NCI-H2196 treated with DMSO at 0.1 percent for 48 hours (cell line): ENCODE measurements around the gene FILIP1.
"Not testable (repeated sequence)": the region's sequence is repeated elsewhere in the genome, so short reads cannot be mapped to it uniquely, and the experiment has no call there.

ENCODE experiments used
- DNase-seq: peaks from one replicate; lab custom pipeline; 2025; ENCODE audit not compliant: unreplicated experiment; lab: John Stamatoyannopoulos, UW

Gene FILIP1

DNA sequence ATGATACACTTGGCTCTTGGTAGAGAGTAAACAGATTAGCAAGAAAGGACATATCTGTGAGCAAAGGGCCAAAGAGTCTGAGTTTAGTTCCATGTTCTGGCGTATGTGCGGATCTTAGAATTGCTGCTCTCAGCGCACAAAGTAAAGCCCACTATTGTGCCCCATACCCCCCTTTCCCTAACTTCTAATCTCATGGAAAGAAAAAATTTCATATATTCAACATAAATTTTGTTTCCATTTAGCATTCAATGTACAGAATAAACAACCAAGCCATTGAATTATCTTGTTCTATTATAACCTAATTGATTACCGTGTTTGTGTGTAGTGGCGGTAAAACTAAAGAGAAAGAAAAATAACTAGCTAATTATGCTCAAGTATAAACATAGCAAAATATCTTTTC is 30.5 kb downstream of the FILIP1 start:
- no peak for DNase-seq

DNA sequence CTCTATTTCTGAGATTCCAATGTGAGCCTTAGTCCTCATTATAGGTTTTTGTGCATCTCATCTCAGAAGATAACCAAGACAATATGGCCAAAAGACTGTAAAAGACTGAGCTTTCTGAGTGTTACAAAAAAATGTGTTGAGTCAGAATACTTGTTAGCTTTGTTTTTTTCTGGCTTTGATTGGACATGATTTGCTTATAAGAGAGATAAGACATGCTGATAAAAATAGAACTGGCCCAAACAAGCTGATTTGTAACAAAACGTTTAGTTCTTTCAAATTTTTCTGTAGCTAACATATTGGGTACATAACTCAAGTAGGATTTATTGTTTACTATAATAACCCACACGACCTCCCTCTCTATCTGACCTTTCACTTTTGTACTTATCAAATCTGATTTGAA is 32.9 kb downstream of the FILIP1 start:
- DNase-seq, result no peak

DNA sequence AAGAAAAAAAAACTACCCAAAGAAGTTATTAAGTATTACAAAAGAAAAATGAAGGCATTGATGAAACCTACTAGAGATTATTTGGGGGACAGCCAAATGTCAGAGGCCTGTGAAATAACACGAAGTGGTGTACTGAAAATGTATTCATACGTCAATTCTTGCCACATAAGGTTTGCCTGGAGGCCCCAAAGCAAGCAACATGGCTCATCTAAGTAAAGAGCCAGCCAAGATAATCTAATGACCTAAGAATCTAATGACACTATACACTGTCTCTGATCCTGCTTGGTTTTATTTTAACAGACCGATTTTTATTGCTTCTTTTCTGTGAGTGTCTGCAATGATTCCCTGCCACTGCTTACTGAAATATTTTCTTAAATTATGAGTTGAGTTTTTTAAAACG is 34.7 kb downstream of the FILIP1 start:
- no peak for DNase-seq

DNA sequence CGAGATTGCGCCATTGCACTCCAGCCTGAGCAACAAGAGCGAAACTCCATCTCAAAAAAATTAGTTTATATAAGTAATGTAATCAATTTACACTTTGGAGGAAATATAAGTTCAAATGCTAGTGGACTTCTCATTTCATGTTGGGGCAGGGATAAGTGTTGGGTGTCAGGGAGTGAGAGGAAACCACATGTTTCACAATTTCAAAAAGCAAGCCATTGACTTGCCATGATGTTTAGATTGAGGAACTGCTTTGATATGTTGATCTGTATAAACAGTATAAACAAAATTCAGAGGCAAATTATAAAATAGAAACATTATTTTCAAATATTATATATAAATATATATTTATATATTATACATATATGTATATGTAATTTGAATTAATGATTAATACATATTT is 42.7 kb downstream of the FILIP1 start:
- DNase-seq, result no peak

DNA sequence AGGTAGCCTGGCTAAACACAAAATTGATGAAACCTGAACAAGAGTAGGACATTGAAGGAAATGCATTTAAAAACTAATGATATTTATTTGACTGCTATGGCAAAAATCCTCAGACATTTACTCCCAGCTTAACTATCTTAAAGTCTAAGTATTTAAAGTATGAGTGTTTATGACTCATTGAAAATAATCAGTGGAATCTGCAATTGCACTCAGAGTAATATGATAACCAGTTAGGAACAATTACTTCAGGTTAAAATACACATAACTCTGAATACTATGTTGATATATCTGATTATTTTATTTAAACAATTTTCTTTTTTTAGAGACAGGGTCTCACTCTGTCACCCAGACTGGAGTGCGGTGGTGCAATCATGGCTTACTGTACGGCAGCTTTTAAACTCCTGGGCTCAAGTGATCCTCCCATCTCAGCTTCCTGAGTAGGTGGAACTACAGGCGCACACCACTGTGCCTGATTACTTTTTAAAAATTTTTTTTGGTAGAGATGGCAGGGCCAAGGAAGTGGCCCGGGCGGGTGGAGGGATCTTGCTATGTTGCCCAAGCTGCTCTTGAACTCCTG is 43.9 kb downstream of the FILIP1 start:
- DNase-seq, result no peak

DNA sequence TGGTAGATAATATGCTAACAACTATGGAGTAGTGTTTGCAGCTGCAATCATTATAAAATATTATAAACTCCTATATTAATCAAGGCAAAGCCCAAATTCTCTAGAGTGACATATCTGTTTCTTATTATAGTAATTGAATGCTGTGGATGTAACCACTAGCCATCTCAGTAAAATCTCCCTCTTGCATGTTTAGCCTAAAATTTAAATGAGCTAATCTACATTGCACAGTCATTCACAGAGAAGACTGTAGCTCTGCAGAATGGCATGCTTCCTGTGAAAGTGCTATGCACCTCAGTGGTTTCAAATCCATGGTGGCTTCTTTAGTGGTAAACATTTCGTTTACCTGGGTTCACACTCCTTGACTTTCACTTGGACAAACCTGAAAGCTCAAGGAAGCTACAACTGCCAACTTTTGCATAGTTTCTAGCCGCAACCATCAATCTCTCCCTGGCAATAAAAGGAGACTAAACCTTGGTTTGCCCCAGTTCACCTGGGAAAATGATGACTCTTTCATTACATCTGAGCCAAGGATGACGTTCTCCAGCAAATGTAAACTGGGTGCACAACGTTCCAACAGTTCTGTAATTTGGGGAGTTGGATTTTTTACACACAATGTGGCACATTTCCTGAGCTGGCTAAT is 47.2 kb downstream of the FILIP1 start:
- DNase-seq, result no peak

DNA sequence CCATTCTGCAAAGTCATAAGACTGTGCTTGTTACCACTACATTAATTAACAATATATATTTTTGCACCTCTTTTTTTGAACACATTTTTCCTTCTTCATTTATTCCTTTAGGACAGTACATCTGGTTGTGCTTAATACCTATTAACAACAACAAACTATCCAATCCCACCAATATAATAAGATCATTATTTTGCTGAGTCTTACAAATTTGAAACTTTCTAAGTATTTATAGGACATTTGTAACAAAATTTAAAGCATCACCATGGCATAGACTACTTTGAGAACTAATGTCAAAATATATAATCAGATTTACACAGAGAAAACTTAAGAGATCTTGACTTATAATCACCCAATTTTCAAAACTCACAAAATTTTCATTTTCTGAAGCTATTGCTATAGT is 47.9 kb downstream of the FILIP1 start:
- DNase-seq, result no peak

DNA sequence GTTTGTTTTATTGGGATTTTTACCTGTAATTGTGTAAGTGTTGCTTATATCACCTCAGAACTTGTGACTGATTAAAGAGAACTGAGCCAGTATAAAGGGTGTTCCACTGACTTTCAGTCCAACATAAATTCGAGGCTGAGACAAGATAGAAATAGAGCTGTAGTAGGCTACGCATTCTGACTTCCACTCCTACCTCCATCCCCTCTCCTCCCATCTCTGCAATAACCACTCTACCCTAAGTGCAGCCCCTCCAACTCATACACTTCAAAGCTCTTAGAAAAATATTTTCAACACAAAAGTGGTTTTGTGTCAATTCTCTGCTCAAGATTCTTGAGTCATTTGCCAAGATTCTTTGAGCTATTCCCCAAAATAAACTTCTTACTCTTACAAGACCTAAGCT is 48.7 kb downstream of the FILIP1 start:
- no peak for DNase-seq

DNA sequence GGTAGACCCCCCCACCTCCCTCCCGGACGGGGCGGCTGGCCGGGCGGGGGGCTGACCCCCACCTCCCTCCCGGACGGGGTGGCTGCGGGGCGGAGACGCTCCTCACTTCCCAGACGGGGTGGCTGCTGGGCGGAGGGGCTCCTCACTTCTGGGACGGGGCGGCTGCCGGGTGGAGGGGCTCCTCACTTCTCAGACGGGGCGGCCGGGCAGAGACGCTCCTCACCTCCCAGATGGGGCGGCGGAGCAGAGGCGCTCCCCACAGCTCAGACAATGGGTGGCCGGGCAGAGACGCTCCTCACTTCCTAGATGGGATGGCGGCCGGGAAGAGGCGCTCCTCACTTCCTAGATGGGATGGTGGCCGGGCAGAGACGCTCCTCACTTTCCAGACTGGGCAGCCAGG is 51.7 kb downstream of the FILIP1 start:
- not testable (repeated sequence) for DNase-seq

DNA sequence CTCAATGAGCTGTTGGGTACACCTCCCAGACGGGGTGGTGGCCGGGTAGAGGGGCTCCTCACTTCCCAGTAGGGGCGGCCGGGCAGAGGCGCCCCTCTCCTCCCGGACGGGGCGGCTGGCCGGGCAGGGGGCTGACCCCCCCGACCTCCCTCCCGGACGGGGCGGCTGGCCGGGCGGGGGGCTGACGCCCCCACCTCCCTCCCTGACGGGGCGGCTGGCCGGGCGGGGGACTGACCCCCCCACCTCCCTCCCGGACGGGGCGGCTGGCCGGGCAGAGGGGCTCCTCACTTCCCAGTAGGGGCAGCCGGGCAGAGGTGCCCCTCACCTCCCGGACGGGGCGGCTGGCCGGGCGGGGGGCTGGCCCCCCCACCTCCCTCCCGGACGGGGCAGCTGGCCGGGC is 52.1 kb downstream of the FILIP1 start:
- DNase-seq, result not testable (repeated sequence)

DNA sequence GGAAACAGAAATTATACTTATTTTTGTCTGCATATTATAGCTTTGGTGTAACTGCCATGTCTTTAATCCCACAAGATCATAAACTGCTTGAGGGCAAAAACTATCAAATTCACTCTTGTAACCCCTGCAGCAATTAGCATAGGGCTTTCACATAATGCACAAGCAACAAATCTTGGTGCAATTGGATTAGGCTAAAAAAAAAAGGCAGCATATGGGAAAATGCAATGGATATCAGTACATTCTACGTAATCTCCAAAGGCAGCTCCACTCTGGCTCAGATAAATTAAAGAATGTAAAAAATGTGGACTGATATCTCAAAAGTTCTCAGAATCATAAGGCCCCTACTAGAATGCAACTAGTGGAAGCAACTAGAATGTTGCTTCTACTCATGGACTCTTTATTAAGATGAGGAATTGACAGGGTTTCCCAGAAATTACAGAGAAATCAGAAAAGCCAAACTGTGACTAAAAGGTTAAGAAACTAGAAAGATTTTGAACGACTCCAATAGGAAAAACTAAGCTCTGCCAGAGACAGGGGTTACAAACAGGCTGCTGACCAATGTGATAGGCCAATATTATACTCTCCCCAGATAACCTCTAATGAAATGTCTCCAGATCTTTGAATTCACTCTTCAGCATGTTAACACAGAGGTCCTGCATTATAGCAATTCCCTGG is 55.0 kb downstream of the FILIP1 start:
- no peak for DNase-seq

DNA sequence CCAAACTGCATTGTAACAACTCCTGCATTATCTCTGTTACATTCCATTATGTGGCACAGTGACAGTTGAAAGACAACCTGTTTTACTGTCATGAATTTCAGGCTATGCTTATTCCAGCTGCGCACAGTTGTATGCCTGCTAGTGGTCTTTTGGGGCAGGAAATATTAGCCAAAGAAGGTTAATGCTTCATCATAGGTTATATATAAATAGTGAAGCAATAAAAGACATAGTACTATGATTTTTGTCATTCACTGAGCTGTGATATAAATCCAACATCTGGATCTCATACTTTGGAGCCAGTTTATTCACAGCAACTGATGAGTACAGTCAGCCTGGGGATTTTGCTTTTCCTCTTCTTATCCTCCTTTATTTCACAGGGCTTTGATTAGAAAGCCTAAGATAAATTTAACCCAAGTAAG is 55.6 kb downstream of the FILIP1 start:
- DNase-seq, result no peak

DNA sequence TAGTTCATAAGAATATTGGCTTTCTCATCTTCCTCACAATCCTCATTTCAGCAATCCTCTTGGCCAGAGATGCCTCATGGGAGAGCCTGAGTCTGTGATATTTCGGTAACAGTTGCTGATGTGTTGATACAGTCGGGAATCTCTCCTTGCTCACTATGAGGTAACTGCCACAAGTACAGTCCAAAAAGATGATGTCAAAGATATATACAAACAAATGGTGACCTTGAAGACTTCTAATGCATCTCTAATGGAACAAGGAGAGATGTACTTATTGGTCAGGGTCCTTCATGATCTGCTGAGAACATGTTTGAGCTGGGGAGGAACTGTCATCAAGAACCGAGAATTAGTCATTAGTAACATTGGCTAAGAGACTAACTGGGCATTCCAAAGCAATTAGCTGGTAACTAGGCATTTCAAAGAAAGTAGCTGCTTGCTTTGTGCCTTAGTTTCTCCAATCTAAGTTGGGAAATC is 56.1 kb downstream of the FILIP1 start:
- no peak for DNase-seq

DNA sequence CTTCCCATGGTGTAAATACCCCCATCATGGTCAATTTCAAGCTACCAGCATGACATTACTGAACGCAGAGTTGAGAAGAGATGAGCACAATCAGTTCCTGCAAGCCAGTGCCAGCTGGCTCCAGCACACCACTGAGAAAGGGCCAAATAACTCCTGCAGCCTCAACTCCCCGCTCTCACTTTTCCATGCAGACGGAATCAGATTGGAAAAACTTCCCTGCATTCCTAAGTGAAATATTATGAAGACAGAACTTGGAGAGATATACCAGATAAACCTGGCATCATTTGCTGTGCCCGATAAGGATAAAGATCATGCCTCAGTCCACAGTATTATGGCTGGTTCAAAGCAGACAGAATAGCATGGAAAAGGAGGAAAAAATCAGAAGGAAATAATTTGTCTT is 56.7 kb downstream of the FILIP1 start:
- DNase-seq, result no peak

DNA sequence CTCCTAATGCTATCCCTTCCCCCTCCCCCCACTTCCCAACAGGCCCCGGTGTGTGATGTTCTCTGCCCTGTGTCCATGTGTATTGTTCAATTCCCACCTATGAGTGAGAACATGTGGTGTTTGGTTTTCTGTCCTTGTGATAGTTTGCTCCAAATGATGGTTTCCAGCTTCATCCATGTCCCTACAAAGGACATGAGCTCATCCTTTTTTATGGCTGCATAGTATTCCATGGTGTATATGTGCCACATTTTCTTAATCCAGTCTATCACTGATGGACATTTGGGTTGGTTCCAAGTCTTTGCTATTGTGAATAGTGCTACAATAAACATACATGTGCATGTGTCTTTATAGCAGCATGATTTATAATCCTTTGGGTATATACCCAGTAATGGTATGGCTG is 60.8 kb downstream of the FILIP1 start:
- DNase-seq, result not testable (repeated sequence)

DNA sequence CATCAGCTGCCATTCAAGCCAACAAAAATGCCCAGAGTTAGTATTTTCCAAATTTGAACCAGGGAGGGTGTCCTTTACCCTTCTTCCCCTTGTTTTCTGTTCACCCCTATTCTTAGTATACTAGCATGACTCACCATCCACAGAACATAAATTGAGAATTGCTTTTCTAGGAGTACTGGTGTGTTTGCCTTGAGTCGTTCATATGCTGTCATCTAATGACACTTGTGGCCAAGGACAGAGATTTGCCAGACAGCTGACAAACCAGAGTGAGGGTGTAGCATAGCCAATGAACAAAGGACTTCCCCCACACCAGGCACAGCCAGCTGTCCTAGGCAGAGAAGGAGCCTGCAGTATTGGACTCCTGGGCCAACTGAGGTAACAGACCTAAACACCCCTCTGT is 62.2 kb downstream of the FILIP1 start:
- no peak for DNase-seq

DNA sequence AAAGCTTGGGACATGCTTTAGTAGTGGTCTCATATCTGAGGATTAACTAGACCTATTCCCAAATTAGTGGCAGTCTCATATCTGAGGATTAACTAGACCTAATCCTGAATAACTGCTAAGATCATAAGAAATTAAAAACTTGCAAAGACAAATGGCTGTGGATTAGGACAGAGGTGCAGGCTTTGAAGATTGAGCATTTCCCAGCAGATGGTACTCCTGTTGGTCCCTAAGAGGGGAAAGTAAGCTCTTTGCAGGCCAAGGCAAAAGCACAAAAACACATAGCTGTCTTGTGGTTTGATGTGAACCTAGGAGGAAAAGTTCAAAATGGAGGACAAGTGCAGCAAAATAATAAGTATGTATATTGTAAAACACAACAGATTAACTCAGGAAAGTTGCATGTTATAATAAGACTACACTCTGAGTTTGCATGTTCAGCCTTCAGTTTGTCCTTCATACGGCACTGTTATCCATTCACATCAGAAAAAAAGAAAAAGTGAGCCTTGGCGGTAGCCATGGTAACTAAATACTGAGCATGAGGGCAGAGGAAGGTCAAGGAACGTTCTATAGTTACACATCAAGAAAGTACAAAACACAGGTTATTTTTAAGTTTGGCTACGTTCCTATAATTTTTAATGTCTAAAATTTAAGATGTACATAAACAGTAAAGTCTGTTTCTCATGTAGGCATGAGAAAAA is 62.8 kb downstream of the FILIP1 start:
- DNase-seq, result no peak

DNA sequence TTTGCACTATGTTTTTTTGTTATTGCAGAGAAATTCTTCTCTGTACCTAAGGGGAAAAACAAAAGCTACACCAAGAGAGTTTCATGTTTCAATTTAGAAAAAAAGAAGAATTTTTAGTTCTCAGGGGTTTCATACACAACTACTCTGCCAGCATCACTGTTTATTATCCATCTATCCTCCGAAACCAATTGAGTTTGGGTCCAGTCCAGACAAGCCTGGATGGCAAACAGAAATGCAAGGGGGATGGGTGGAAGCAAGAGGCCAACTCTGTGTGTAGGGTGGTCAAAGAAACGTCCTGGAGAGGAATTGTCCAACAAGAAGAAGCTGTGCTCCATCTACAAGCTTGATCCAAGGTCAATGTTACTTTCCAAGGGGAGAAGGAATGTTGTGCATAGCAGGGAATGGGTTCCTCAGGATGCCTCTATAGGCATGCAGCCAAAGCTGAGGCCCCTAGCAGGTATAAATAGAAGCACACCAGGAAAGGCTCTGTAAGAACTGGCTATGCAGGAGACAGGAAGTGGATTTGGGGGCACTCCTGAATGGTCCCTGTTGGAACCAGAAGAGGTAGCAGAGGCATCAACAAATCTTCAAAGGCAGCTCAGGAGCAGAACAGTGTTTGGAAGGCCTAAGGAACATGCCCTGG is 64.4 kb downstream of the FILIP1 start:
- no peak for DNase-seq

DNA sequence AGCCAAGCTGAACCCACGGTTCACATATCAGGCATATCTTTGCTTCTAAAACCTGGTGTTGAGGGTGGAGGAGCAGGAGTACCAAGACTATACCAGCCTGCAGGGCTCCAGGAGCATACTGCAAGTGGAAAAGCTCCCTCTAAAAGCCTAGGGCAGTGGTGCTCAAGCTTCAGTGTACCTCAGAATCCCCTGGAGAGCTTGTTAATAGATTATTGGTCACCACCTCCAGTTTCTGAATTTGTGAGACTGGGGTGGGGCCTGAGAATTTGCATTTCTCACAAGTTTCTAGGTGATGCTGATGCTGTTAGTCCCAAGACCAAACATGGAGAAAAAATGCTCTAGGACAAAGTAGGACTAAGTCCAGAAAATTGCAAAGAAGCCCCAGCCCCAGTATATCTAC is 65.4 kb downstream of the FILIP1 start:
- DNase-seq, result no peak

DNA sequence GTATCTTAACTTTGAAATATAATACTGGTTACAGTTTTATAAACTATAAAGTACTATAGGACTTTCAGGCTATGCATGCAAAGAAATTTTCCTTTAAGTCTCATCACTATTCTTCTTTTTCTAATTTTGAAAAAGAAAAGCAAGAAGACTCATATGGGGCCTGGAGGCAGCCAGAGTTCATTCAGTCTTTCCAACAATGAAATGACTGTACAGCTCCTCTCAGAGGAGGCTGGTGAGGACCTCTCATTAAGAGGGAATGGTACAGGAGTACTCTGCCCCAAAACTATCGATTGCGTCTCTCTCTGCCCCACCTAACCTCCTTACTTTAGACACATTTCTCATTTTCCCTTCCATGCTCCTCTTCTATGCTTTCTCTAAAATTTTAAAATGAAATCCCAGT is 66.3 kb downstream of the FILIP1 start:
- no peak for DNase-seq
